Thoracic aorta (tissue), 2 donors: ENCODE results near the gene MITF. TPM values are rescaled to one million over a fixed set of nuclear protein-coding genes. Genes with fewer than 3 reads are reported as not detected.
"Not testable (repeated sequence)": the region's sequence is repeated elsewhere in the genome, so short reads cannot be mapped to it uniquely, and the experiment has no call there.

Experiments
- ATAC-seq: fragments of 150-250 bp; one replicate; pipeline ENCODE4 v1.8.0; 2017; ENCODE audit warnings: low read depth; ENCODE audit not compliant: insufficient number of reproducible peaks, low FRiP score
- DNase-seq: peaks from one replicate; pipeline ENCODE4 v3.0.0-alpha.2; 2020; ENCODE audit warnings: low spot score
- H3K27ac ChIP-seq, 2 donors: fragments of 200-600 bp; sonication (generic); 1 replicate in 1 of 2; 2 replicates in 1 of 2; pipeline ENCODE4 v1.5.1; 2016; ENCODE audit warnings: mild to moderate bottlenecking in 2 of 2, moderate library complexity in 2 of 2
- H3K27me3 ChIP-seq: fragments of 200-600 bp; sonication (generic); replicated peaks from 2 replicates; pipeline ENCODE4 v1.6.0; 2016; ENCODE audit warnings: mild to moderate bottlenecking; ENCODE audit not compliant: insufficient read depth
- H3K36me3 ChIP-seq: fragments of 200-600 bp; sonication (generic); one replicate; pipeline ENCODE4 v1.5.1; 2016
- H3K4me1 ChIP-seq, 2 donors: fragments of 200-600 bp; sonication (generic); 1 replicate in 1 of 2; 2 replicates in 1 of 2; pipeline versions ENCODE4 v1.5.1 to v1.6.0; 2016; ENCODE audit warnings: low read depth in 2 of 2, mild to moderate bottlenecking in 1 of 2; ENCODE audit not compliant: control insufficient read depth in 1 of 2
- H3K4me3 ChIP-seq: fragments of 200-600 bp; sonication (generic); 2 replicates; pipeline ENCODE4 v1.5.1; 2016; ENCODE audit warnings: mild to moderate bottlenecking
- H3K9me3 ChIP-seq: fragments of 200-600 bp; sonication (generic); 2 replicates; pipeline ENCODE4 v1.5.1; 2016
- total RNA-seq, 2 donors: library from RNA; depleted of rRNA; stranded (reverse); fragments of >200 nt; gene quantifications; one replicate each; pipeline versions ENCODE4 v1.1.0 to v1.2.3, GENCODE V29; 2016
- TF ChIP-seq, protein P1 (sequence below): fragments of 200-600 bp; sonication (generic); IDR thresholded peaks from one replicate; pipeline ENCODE4 v1.5.1; 2019; ENCODE audit warnings: antibody characterized with exemption

Gene MITF
- total RNA-seq, 2 donors from 2014 or later = 12.3 to 12.7 TPM

DNA sequence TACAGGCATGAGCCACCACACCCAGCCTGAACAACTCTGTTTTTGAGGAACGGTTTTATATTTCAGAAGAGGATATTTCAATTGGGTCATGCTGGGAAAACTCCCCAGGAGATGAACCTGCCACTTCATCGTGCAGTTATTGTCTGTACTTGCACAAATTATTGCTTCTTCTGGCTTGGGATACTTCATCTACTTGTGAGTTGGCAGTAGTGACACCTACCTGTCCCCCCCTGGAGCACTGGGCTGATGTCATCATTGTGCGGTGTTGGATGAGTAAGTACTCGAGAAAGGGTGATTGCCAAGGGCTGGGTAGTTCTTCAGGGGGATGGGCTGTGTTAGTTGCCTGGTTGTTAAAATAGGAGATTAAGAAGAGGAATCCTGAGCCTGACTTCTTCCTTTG, 175.1 kb downstream of the MITF start:
- TF ChIP-seq, protein P1, sequence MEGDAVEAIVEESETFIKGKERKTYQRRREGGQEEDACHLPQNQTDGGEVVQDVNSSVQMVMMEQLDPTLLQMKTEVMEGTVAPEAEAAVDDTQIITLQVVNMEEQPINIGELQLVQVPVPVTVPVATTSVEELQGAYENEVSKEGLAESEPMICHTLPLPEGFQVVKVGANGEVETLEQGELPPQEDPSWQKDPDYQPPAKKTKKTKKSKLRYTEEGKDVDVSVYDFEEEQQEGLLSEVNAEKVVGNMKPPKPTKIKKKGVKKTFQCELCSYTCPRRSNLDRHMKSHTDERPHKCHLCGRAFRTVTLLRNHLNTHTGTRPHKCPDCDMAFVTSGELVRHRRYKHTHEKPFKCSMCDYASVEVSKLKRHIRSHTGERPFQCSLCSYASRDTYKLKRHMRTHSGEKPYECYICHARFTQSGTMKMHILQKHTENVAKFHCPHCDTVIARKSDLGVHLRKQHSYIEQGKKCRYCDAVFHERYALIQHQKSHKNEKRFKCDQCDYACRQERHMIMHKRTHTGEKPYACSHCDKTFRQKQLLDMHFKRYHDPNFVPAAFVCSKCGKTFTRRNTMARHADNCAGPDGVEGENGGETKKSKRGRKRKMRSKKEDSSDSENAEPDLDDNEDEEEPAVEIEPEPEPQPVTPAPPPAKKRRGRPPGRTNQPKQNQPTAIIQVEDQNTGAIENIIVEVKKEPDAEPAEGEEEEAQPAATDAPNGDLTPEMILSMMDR = no peak
- no peaks in the 10 kb centered on the region for H3K36me3 ChIP-seq
- H3K4me1 ChIP-seq = peaks cover 0 to under 1% of the 10 kb centered on the region in 2 donors
- ATAC-seq = no peak
- H3K27ac ChIP-seq = no peak overlapping the region
- H3K9me3 ChIP-seq = peaks cover 4% of the 10 kb centered on the region
- no peak for DNase-seq
- H3K27me3 ChIP-seq = no peaks in the 10 kb centered on the region
- no peak overlapping the region for H3K4me3 ChIP-seq

DNA sequence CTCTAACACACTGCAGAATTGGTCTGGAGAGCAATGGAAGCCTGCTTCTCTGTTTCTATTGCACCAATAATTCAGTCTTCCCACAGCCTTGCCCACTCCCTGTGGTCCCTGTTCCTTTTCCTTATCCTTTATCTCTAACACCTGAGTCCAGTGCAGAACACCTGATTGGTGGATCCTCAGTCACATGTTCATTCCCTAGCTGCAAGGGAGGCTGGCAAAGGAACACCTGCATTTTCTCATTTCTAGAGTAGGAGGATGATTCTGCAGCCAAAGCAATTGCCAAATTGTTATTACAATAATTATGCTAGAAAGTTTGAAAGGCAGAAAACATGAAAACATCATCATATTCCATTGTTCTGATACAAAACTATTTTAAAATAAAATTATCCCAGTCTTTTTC, 176.5 kb downstream of the MITF start:
- TF ChIP-seq, protein P1 = no peak
- Histone ChIP-seq H3K27me3 (no peaks in the 10 kb centered on the region), H3K9me3 (peaks cover 4% of the 10 kb centered on the region), H3K36me3 (no peaks in the 10 kb centered on the region), H3K4me3 (no peak overlapping the region), H3K4me1 (no peaks in the 10 kb centered on the region), H3K27ac (no peak overlapping the region)
- DNase-seq (no peak), ATAC-seq (no peak)

DNA sequence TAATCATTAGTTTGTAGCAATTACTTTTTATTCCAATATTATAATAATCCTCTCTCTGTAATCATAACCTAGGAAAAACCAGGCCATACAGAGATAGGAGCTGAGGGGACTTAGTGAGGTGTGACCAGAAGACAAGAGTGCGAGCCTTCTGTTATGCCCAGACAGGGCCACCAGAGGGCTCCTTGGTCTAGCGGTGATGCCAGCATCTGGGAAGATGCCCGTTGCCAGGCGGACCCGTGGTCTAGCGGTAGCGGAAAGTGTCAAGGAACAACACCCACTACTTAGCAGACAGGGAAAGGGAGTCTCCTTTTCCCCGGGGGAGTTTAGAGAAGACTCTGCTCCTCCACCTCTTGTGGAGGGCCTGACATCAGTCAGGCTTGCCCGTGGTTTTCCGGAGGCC, 180.7 kb downstream of the MITF start:
- H3K27me3 ChIP-seq, H3K4me1 ChIP-seq, H3K36me3 ChIP-seq, DNase-seq, ATAC-seq, H3K27ac ChIP-seq, H3K4me3 ChIP-seq, H3K9me3 ChIP-seq: not testable (repeated sequence)
- TF ChIP-seq, protein P1 = peak; percentile 26

DNA sequence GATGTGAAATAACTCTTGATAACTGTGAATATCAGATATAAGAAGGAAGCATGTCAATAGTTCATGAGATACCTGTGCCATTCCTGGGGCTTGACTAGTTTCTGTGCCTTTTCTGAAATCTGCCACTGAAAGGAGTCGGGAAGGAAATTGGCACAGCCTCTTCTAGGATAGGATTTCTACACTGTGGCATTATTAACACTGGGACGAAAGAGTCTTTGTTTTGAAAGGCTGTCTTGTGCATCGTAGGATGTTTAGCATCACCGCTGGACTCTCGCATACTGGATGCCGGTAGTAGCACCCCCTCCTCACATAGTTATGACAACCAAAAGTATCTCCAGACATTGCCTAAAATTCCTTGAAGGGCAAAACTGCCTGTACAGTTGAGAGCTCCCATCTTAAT, 182.4 kb downstream of the MITF start:
- H3K27ac ChIP-seq = no peak overlapping the region
- H3K9me3 ChIP-seq = no peaks in the 10 kb centered on the region
- ATAC-seq (no peak), DNase-seq (no peak)
- peaks cover 0 to 9% of the 10 kb centered on the region in 2 donors for H3K4me1 ChIP-seq
- H3K27me3 ChIP-seq = no peaks in the 10 kb centered on the region
- TF ChIP-seq, protein P1 = no peak
- no peaks in the 10 kb centered on the region for H3K36me3 ChIP-seq
- no peak overlapping the region for H3K4me3 ChIP-seq

DNA sequence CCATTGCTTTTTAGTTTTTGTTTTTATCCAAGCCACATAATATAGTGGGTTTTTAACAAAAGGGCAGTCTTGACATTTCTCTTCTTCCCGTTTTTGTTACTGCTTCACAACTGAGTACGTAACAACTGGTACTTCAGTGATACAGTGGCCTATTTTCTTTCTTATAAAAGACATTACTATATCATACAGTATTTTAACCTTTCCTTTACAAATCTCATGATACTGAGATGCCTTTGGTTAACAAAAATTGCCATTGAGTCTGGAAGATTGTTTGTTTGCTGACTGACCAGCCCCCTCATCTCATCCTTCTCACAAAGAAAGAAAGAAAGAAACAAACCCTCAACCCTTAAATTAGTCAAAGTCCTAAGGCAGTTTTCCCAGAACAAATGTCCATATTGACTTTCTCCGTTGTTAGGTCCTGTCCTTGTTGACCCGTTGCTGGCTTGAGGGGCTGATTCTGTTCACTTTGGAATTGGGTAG, 183.3 kb downstream of the MITF start:
- DNase-seq = no peak
- Histone ChIP-seq H3K27ac (no peak overlapping the region), H3K9me3 (no peaks in the 10 kb centered on the region), H3K27me3 (no peaks in the 10 kb centered on the region), H3K36me3 (no peaks in the 10 kb centered on the region), H3K4me3 (no peak overlapping the region), H3K4me1 (peaks cover 0 to 9% of the 10 kb centered on the region in 2 donors)
- TF ChIP-seq, protein P1 = no peak
- ATAC-seq = no peak
